ENCODE results near the gene ADGRB3.

ADGRB3 gene

DNA sequence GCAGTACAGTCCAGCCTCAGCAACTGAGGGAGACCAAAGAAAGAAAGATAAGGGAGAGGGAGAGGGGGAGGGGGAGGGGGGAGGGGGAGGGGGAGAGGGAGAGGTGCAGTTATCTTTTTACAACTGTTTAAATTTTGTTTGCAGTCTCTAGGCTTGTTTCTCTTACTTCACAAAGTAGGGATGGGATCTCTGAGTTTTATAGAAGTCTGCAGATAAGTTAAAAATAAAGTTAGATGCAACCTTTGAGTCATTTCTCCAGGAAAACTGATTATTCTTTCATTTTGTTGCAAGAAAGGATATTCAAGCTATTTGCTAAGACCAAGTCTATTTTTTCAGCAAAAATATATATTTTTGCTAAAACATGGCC lies 487.3 kb downstream of the ADGRB3 start:
- TF ChIP-seq, protein P1, sequence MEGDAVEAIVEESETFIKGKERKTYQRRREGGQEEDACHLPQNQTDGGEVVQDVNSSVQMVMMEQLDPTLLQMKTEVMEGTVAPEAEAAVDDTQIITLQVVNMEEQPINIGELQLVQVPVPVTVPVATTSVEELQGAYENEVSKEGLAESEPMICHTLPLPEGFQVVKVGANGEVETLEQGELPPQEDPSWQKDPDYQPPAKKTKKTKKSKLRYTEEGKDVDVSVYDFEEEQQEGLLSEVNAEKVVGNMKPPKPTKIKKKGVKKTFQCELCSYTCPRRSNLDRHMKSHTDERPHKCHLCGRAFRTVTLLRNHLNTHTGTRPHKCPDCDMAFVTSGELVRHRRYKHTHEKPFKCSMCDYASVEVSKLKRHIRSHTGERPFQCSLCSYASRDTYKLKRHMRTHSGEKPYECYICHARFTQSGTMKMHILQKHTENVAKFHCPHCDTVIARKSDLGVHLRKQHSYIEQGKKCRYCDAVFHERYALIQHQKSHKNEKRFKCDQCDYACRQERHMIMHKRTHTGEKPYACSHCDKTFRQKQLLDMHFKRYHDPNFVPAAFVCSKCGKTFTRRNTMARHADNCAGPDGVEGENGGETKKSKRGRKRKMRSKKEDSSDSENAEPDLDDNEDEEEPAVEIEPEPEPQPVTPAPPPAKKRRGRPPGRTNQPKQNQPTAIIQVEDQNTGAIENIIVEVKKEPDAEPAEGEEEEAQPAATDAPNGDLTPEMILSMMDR (IDR thresholded peaks at IDR 0.05; ENCODE audit: low read length, missing control alignments), result no peak
- no peak for DNase-seq (ENCODE audit: low read depth)
- H3K4me3 ChIP-seq (replicated peaks; ENCODE audit: low read depth, low read length), result no peak overlapping the region

DNA sequence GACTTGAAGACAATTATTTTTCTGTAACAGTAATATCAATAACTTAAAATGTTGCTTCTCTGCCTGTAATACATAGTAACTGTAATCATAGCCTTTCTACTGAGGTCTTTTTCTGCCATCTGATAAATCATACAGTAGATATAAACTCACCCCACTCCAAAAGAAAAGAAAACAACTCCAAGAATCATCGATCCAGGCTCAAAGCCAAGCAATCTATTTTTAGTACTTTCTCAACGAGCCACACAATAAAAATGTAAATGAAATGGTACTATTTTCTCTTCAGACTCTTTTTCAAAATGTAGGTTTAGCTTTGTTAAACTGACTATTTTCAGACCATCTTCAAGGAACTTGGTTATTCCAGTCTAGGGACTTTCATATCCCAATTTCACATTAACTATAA lies 493.3 kb downstream of the ADGRB3 start:
- no peak overlapping the region for H3K4me3 ChIP-seq (replicated peaks; ENCODE audit: low read depth, low read length)
- DNase-seq (ENCODE audit: low read depth), result no peak
- TF ChIP-seq, protein P1 (IDR thresholded peaks at IDR 0.05; ENCODE audit: low read length, missing control alignments), result no peak

DNA sequence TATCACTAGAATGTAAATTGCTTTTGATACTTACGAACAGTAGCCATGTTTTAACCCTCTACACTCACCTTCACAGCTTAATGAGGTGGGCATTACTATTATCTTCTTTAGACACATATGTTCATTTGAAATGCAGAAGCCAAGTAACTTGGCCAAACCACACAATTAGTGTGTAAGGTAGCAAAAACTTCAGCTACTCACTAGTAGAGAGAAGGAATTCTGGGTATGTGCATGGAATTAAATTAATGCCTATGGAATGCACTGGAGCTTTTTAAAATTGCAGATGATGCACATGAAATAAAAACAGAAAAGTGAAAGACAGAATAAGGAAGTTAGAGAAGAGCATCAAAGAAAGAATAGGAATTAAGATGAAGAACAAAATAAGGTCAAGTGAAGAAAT lies 494.0 kb downstream of the ADGRB3 start:
- DNase-seq (ENCODE audit: low read depth), result no peak

DNA sequence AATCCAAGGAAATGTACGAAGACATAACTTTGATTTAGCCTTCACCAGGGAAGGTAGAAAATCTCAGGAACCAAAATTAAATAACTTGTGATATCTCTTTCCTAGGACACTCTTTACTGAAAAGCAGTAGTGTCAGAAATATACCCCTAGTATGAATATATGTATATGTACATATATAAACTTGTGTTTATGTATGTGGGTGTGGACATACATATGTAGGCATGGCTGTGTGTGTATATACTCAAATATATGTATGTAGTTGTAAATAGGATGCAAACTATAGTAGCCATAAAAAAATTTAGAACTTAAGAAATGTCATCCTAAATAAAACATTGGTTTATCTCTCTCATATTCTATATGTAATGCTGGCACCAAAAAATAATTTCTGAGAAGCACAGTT lies 500.8 kb downstream of the ADGRB3 start:
- DNase-seq (ENCODE audit: low read depth), result no peak
- TF ChIP-seq, protein P1 (IDR thresholded peaks at IDR 0.05; ENCODE audit: low read length, missing control alignments), result no peak

More for the DNA sequence above, 494.0 kb downstream of the ADGRB3 start:
- TF ChIP-seq, protein P1 (IDR thresholded peaks at IDR 0.05; ENCODE audit: low read length, missing control alignments), result no peak
- no peak overlapping the region for H3K4me3 ChIP-seq (replicated peaks; ENCODE audit: low read depth, low read length)

DNA sequence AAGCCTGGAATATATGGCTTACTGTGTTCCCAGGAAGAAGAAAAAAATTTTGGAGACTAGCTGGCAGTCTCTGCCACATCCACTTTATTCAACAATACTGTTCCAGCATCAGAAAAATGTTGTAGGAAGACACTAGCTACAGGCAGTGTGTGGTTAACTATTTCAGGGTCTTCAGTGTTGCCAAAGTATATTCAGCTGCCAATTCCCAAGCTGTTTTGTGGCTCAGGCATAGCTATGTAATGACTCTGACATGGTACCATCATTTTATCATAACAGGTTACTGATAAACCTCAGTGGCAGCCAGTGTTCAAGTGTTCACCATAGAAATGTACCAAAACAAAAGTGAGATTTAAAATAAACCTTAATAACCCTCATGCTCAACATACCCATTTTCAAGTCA lies 503.1 kb downstream of the ADGRB3 start:
- TF ChIP-seq, protein P1 (IDR thresholded peaks at IDR 0.05; ENCODE audit: low read length, missing control alignments), result no peak
- no peak for DNase-seq (ENCODE audit: low read depth)
- no peak overlapping the region for H3K4me3 ChIP-seq (replicated peaks; ENCODE audit: low read depth, low read length)

More for the DNA sequence above, 500.8 kb downstream of the ADGRB3 start:
- H3K4me3 ChIP-seq (replicated peaks; ENCODE audit: low read depth, low read length), result no peak overlapping the region

DNA sequence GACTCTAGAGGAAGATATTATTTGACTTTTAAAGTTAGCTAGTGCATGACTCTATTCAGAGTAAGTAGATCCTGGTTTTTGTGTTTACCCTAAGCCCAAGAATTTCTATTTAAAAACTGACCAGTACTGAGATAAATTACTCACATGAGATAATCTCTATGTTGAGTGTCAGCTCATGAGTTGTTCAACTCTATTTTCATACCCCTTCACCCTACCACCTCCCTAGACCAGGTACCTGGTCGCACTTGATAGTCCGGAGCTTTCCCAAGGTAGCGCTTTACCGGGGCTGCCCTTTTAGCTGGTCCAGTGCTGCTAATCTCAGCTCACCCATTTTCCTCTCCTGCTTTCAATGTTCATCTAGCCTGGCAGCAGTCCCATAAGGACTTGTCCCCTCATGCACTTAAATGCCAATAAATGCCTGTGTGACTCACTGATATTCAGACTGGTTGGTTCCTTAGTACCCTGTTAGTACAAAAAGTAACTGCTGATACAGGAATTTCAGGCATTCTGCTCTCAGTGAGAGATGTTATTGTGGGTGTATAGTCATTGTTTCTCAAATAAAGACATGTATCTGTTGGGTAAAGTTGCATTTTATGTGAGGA lies 503.9 kb downstream of the ADGRB3 start:
- no peak for DNase-seq (ENCODE audit: low read depth)
- H3K4me3 ChIP-seq (replicated peaks; ENCODE audit: low read depth, low read length), result no peak overlapping the region
- TF ChIP-seq, protein P1 (IDR thresholded peaks at IDR 0.05; ENCODE audit: low read length, missing control alignments), result no peak

DNA sequence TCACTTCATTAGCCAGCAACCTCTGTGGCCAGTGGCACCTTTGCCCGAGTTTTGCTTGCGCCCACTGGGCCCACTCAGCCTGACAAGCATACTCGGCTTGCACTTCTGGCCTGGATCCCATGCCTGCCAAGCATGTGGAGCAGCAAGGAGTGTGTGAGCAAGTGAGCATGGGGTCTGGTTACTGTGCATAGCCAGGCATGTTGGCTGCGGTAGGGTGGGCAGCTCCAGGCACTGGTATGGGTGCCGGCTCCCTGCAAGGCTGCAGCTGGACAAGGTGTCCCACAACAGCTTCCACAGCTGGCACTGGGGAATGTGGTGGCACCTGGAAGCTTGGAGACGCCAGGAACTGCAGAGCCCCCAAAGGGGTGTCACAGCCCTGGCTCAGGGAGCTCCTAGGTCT lies 510.0 kb downstream of the ADGRB3 start:
- TF ChIP-seq, protein P1 (IDR thresholded peaks at IDR 0.05; ENCODE audit: low read length, missing control alignments), result no peak
- no peak for DNase-seq (ENCODE audit: low read depth)
- H3K4me3 ChIP-seq (replicated peaks; ENCODE audit: low read depth, low read length), result no peak overlapping the region
